NCI-H748 treated with DMSO at 0.1 percent for 48 hours (cell line): Measurements from ENCODE around the gene GUSB.
A peak's percentile ranks its signal among the peaks of the same experiment; 100 is the strongest.
"Not testable (repeated sequence)": the region's sequence is repeated elsewhere in the genome, so short reads cannot be mapped to it uniquely, and the experiment has no call there.

ENCODE experiments used
- DNase-seq: peaks from one replicate; lab custom pipeline; 2025; lab: John Stamatoyannopoulos, UW

GUSB gene

GRCh38 chr7:65981965-65982792, at the start of gene GUSB:
TSS of gene GUSB (minus strand) at chr7:65982213. CDS start at chr7:65982183, 30 bp downstream.
- DNase-seq, result peak; percentile 82

- DNase-seq, result not testable (repeated sequence)
Observed at GRCh38 chr7:66028342-66028741, 46.3 kb upstream of the GUSB start.

GRCh38 chr7:66016131-66016461, 34.1 kb upstream of the GUSB start:
- DNase-seq, result no peak

- DNase-seq, result no peak
Observed at GRCh38 chr7:66015440-66016130, 33.6 kb upstream of the GUSB start.

- DNase-seq, result no peak
Observed at GRCh38 chr7:66013938-66014337, 31.9 kb upstream of the GUSB start.

- no peak for DNase-seq
Observed at GRCh38 chr7:66007232-66007631, 25.2 kb upstream of the GUSB start.

GRCh38 chr7:66005115-66005671, 23.2 kb upstream of the GUSB start:
- not testable (repeated sequence) for DNase-seq

- DNase-seq, result not testable (repeated sequence)
Observed at GRCh38 chr7:66000823-66001417, 18.9 kb upstream of the GUSB start.

GRCh38 chr7:65994984-65995383, 13.0 kb upstream of the GUSB start:
- DNase-seq, result not testable (repeated sequence)

- no peak for DNase-seq
Observed at GRCh38 chr7:65992526-65992925, 10.5 kb upstream of the GUSB start.

- not testable (repeated sequence) for DNase-seq
Observed at GRCh38 chr7:65991829-65992228, 9.8 kb upstream of the GUSB start.

- DNase-seq, result no peak
Observed at GRCh38 chr7:65989694-65990080, 7.7 kb upstream of the GUSB start.

- DNase-seq, result not testable (repeated sequence)
Observed at GRCh38 chr7:65988503-65988902, 6.5 kb upstream of the GUSB start.

- DNase-seq, result no peak
Observed at GRCh38 chr7:65988084-65988483, 6.1 kb upstream of the GUSB start.

GRCh38 chr7:65983965-65984658, 2.1 kb upstream of the GUSB start:
- no peak for DNase-seq

- DNase-seq, result no peak
Observed at GRCh38 chr7:65980478-65981250, 1.3 kb downstream of the GUSB start.

- DNase-seq, result no peak
Observed at GRCh38 chr7:65979583-65980477, 2.2 kb downstream of the GUSB start.

- no peak for DNase-seq
Observed at GRCh38 chr7:65978891-65979582, 3.0 kb downstream of the GUSB start.

GRCh38 chr7:65976659-65977196, 5.3 kb downstream of the GUSB start:
- DNase-seq, result no peak
